ENCODE results near the gene SGCD. TPM values are rescaled to one million over a fixed set of nuclear protein-coding genes. Genes with fewer than 3 reads are reported as not detected.
"Not testable (repeated sequence)": the region's sequence is repeated elsewhere in the genome, so short reads cannot be mapped to it uniquely, and the experiment has no call there.

Gene SGCD
- total and polyA plus RNA-seq, 2 experiments from 2014 or later = 0.77 to 1.3 TPM

- no peak for TF ChIP-seq CTCF (IDR thresholded peaks at IDR 0.05; ENCODE audit: low read depth, low read length)
- Histone ChIP-seq H3K9me3 (ENCODE audit: low read depth) (no peaks in the 10 kb centered on the region), H3K4me3 (no peak overlapping the region), H3K36me3 (no peaks in the 10 kb centered on the region), H3K27ac (no peak overlapping the region), H3K27me3 (no peaks in the 10 kb centered on the region), H3K4me1 (ENCODE audit: low read depth) (peaks cover 11% of the 10 kb centered on the region)
- no peak for DNase-seq (ENCODE audit: low read depth in 1 of 2, low spot score in 1 of 2)
Observed at GRCh38 chr5:156597276-156597675, 270.3 kb downstream of the SGCD start.

GRCh38 chr5:156598964-156599363 lies 272.0 kb downstream of the SGCD start:
- Histone ChIP-seq H3K9me3 (ENCODE audit: low read depth) (no peaks in the 10 kb centered on the region), H3K4me1 (ENCODE audit: low read depth) (peaks cover 11% of the 10 kb centered on the region), H3K4me3 (no peak overlapping the region), H3K36me3 (no peaks in the 10 kb centered on the region), H3K27ac (no peak overlapping the region), H3K27me3 (no peaks in the 10 kb centered on the region)
- no peak for TF ChIP-seq CTCF (IDR thresholded peaks at IDR 0.05; ENCODE audit: low read depth, low read length)
- no peak for DNase-seq (ENCODE audit: low read depth in 1 of 2, low spot score in 1 of 2)

- not testable (repeated sequence) for H3K27ac ChIP-seq; H3K4me1 ChIP-seq (ENCODE audit: low read depth); H3K36me3 ChIP-seq; H3K27me3 ChIP-seq; DNase-seq (ENCODE audit: low read depth in 1 of 2, low spot score in 1 of 2); H3K9me3 ChIP-seq (ENCODE audit: low read depth); H3K4me3 ChIP-seq
Observed at GRCh38 chr5:156610582-156610981, 283.6 kb downstream of the SGCD start.

GRCh38 chr5:156615901-156616300 lies 288.9 kb downstream of the SGCD start:
- Histone ChIP-seq H3K27ac (no peak overlapping the region), H3K9me3 (ENCODE audit: low read depth) (no peaks in the 10 kb centered on the region), H3K4me1 (ENCODE audit: low read depth) (no peaks in the 10 kb centered on the region), H3K36me3 (no peaks in the 10 kb centered on the region), H3K27me3 (no peaks in the 10 kb centered on the region), H3K4me3 (no peak overlapping the region)
- DNase-seq (ENCODE audit: low read depth in 1 of 2, low spot score in 1 of 2) = no peak
- TF ChIP-seq CTCF (IDR thresholded peaks at IDR 0.05; ENCODE audit: low read depth, low read length) = no peak

- Histone ChIP-seq H3K27ac (no peak overlapping the region), H3K36me3 (no peaks in the 10 kb centered on the region), H3K4me1 (ENCODE audit: low read depth) (no peaks in the 10 kb centered on the region), H3K9me3 (ENCODE audit: low read depth) (no peaks in the 10 kb centered on the region), H3K4me3 (no peak overlapping the region), H3K27me3 (no peaks in the 10 kb centered on the region)
- TF ChIP-seq CTCF (IDR thresholded peaks at IDR 0.05; ENCODE audit: low read depth, low read length) = no peak
- DNase-seq (ENCODE audit: low read depth in 1 of 2, low spot score in 1 of 2) = no peak
Observed at GRCh38 chr5:156617426-156617825, 290.5 kb downstream of the SGCD start.

- H3K36me3 ChIP-seq = no peaks in the 10 kb centered on the region
- no peak for TF ChIP-seq CTCF (IDR thresholded peaks at IDR 0.05; ENCODE audit: low read depth, low read length)
- H3K9me3 ChIP-seq (ENCODE audit: low read depth) = no peaks in the 10 kb centered on the region
- no peak for DNase-seq (ENCODE audit: low read depth in 1 of 2, low spot score in 1 of 2)
- no peak overlapping the region for H3K4me3 ChIP-seq
- H3K27me3 ChIP-seq = no peaks in the 10 kb centered on the region
- no peaks in the 10 kb centered on the region for H3K4me1 ChIP-seq (ENCODE audit: low read depth)
- H3K27ac ChIP-seq = no peak overlapping the region
Observed at GRCh38 chr5:156618601-156619000, 291.6 kb downstream of the SGCD start.
